Activated naive CD8-positive, alpha-beta T cell treated with anti-CD3 and anti-CD28 coated beads for 36 hours (primary cell): Measurements from ENCODE around the gene GALNT6. TPM values are rescaled to one million over a fixed set of nuclear protein-coding genes. Genes with fewer than 3 reads are reported as not detected.

Experiments used
- DNase-seq: peaks from one replicate; pipeline ENCODE4 v3.0.0; 2021
- H3K27ac Mint-ChIP-seq: one replicate; pipeline ENCODE4 v1.8.0; 2022; ENCODE audit warnings: mild to moderate bottlenecking, moderate library complexity, mixed read lengths
- H3K27me3 Mint-ChIP-seq: one replicate; pipeline ENCODE4 v1.8.0; 2022; ENCODE audit warnings: mild to moderate bottlenecking, mixed read lengths
- H3K36me3 Mint-ChIP-seq: one replicate; pipeline ENCODE4 v1.8.0; 2021; ENCODE audit warnings: mild to moderate bottlenecking, mixed read lengths
- H3K4me1 Mint-ChIP-seq: one replicate; pipeline ENCODE4 v1.8.0; 2021; ENCODE audit warnings: mixed read lengths
- H3K4me3 Mint-ChIP-seq: one replicate; pipeline ENCODE4 v1.8.0; 2022; ENCODE audit warnings: mild to moderate bottlenecking, moderate library complexity, mixed read lengths
- H3K9me3 Mint-ChIP-seq: one replicate; pipeline ENCODE4 v1.8.0; 2022; ENCODE audit warnings: mixed read lengths
- total RNA-seq, 2 experiments: library from RNA; stranded (reverse); gene quantifications; one replicate each; pipeline ENCODE4 v1.2.3, GENCODE V29; 2021

GALNT6 gene
- total RNA-seq, 2 experiments from 2014 or later = 19.0 to 19.9 TPM

DNA sequence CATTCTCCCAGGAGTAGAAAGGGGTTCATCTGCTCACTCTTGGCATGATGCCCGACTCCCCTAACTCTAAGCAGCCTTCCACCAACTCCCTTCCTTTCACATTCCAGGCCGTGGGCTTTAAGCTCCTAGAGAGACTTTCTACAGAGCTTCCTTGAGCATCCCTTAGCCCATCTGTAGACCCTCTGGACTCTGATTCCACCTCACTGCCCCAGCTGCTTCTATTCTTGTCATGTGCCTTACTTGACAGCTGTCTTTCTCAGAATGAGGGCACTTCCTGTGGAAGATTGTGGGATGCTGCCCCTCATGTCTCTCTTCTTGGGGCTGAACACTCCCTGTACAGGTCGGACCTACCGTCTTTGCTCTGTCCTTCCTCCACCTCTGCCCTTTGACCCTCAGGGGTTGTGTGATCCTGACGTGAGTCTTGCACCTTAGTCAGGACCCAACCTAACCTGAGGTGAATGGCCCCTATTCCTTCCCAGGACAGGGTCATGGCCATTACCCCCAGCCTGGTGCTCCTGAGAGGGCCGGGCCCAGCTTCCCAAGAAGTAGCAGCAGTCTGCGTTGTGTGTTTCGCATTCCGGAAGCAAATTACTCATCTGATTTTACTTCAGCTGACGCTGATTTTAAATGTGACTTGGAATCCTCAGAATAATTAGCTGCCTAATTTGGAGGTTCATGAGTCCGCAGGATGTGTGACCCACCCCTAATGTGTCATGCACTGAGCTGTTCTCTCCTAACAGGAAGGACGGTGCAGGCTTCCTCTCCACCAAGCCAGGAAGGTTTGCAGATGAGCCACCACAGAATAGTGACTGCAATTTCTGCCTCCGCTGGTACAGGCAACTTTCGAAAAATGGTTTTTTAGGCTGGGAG is 2.7 kb upstream of the GALNT6 start:
- H3K9me3 Mint-ChIP-seq = no peaks in the 10 kb centered on the region

DNA sequence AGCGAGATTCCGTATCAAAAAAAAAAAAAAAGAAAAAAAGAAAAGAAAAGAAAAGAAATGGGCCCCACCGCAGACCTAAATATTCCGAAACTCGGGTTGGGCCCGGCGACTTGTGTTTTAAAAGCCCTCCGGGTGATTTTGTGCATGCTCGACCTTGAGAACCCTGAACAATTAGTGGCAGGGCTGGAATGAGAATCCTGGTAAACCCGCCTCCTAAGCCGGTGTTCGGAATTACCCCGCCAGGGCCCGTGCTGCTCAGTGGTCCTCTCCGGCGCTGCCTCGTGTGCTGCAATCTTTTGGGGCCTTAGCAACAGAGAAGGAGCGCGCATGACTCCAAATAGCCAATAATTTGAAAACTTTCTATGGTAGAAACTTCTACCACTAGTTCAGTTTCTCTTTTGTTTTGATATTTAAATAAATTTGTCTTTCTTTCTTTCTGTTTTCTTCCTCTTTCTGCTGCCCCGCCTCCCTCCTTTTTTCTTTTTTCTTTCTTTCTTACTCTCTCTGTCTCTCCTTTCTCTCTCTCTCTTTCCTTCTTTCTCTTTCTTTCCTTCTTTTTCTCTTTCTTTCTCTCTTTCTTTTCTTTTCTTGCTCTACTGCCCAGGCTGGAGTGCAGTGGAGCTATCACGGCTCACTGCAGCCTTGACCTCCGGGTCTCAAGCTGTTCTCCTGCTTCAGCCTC is 1.5 kb upstream of the GALNT6 start:
- DNase-seq = peak; percentile 59
- H3K4me1 Mint-ChIP-seq = peaks cover 71% of the 10 kb centered on the region
- H3K27me3 Mint-ChIP-seq = no peaks in the 10 kb centered on the region

More for the DNA sequence above, 2.7 kb upstream of the GALNT6 start:
- Mint-ChIP-seq H3K27ac (peak overlapping the region; percentile 85), H3K4me3 (peak overlapping the region; percentile 69), H3K4me1 (peaks cover 60% of the 10 kb centered on the region), H3K36me3 (peaks cover 5% of the 10 kb centered on the region), H3K27me3 (no peaks in the 10 kb centered on the region)
- peak; percentile 57 for DNase-seq

DNA sequence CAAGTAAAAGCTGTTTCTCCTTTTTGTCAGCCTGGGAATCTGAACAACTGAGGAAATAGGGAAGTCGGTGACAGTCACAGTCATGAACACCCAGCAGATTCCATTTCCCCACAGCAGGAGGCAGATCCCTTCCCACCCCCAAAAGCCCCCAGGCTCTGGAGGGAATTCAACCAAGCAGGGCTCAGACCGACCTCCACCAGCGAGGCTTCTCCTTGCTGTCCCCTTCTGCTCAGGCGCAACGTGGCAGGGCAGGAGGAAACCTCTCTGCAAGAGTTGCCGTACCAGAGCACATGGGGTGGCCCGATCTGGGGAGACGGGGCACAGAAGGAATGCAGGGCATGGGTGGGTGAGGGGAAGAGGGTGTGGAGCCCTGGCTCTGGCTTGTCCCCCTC is 319 bp downstream of the GALNT6 start:
- Mint-ChIP-seq H3K4me1 (peaks cover 76% of the 10 kb centered on the region), H3K27ac (peak overlapping the region; percentile 84)
- DNase-seq = peak; percentile 41

More for the DNA sequence above, 1.5 kb upstream of the GALNT6 start:
- Mint-ChIP-seq H3K27ac (peak overlapping the region; percentile 76), H3K36me3 (peaks cover 9% of the 10 kb centered on the region), H3K4me3 (peak overlapping the region; percentile 82), H3K9me3 (no peaks in the 10 kb centered on the region)

DNA sequence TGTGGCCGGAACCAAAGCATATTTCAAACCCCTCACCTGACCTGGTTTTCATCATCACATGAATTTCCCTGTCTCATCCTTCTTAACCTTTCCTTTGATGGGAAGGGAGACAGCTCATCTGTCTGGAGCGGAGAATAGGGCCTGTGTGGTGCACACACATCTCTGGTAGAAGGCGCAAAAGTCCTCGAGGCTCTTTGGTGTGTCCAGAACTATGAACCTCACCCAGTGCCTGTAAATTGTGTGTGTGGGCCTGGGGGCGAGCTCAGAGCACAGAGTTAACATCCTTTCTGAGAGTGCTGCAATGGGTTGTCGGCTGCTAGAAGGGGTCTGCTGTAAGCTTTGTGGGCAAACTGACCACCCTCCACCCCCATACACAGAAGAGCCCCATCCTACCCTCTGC is 749 bp downstream of the GALNT6 start:
- Mint-ChIP-seq H3K27ac (peak overlapping the region; percentile 84), H3K9me3 (no peaks in the 10 kb centered on the region), H3K36me3 (peaks cover 13% of the 10 kb centered on the region), H3K4me3 (peak overlapping the region; percentile 89), H3K27me3 (no peaks in the 10 kb centered on the region), H3K4me1 (peaks cover 72% of the 10 kb centered on the region)
- no peak for DNase-seq

More for the DNA sequence above, 319 bp downstream of the GALNT6 start:
- no peaks in the 10 kb centered on the region for H3K27me3 Mint-ChIP-seq
- H3K9me3 Mint-ChIP-seq = no peaks in the 10 kb centered on the region
- H3K36me3 Mint-ChIP-seq = peaks cover 11% of the 10 kb centered on the region
- peak overlapping the region; percentile 89 for H3K4me3 Mint-ChIP-seq

DNA sequence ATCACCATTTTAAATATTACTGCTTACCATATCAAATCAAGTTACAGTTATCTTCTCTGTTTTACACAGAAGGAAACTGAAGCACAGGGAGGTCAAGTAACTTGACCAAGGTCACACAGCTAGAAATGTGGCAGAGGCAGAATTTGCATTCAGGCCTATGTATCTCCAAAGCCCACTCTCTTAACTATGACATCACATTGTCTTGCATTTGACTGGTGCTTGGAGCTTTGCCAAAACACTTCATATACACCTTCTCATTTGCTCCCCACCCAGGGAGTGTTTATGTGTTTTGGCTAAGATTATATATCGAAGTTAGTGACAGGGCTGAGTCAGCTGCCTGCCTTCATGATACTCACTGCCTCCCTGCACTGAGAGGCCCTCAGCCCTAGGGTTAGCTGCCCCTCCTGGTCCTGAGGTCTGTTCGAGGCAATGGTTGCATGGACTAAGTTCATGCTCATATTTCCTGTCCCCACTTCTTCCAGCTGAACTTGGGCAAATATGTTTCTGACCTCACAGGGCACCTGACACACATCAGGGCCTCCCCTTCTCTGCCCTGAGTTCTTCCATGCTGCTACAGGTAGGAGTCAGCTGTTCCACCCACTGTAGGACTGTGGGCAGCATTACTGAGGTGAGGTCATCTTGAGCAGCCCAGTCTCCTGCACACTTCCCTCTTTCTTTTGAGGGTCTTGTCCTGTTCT is 1.8 kb downstream of the GALNT6 start:
- Mint-ChIP-seq H3K27me3 (no peaks in the 10 kb centered on the region), H3K9me3 (no peaks in the 10 kb centered on the region), H3K36me3 (peaks cover 13% of the 10 kb centered on the region), H3K27ac (no peak overlapping the region), H3K4me1 (peaks cover 62% of the 10 kb centered on the region), H3K4me3 (no peak overlapping the region)
- no peak for DNase-seq

DNA sequence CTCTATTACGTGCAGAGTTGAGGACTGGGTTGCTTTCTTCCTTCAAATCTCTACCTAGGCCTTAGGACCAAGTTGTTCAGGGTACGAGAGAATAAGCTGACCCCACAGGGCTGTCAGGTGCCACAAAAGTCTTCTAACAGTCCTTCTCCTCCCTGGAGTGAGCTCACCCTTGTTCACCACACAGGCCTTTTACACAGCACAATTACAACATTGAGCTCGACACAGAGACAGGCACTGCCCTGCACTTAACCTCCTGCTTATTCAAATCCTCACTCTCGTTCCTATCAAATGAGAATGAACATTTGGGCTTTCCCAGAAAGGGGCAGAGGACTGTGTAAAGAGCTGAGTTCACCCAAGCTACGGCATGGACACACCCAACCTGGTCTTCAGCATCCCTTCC is 2.4 kb downstream of the GALNT6 start:
- Mint-ChIP-seq H3K4me3 (no peak overlapping the region), H3K4me1 (peaks cover 61% of the 10 kb centered on the region), H3K27ac (no peak overlapping the region), H3K27me3 (no peaks in the 10 kb centered on the region), H3K9me3 (no peaks in the 10 kb centered on the region), H3K36me3 (peaks cover 16% of the 10 kb centered on the region)
- DNase-seq = no peak

DNA sequence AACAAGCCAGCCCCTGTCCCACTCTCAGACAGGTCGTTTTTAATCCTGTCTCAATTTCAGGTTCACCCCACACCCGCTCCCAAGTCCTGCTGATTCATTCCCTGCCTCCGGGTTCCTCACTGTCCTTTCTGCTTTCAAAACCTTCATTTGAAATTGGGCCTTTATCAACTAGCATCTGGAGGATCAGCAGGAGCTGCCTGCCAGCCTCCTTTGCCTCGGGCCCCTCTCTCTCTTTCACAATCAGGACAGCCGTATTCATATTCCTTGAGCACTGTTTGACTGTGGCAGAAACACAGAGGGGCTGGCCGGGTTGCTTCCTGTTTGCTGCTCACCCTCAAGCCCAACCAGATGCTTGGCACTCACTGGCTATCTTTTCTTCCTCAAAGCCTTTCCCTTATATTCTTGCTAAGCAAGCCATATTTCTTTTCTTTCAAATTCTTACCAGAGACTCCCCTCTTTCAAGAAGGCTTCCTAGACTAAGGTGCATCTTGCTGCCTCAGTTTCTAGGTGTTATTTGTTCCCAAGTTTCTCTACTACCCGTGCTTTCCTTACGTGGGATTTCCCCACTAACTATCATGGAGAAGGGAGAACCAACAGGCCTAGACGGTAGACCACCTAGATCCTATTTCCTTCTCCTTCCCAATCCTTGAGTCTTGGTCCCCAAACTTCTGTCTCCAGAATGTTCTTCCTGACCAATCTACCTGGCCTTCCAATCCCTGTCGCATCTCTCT is 3.0 kb downstream of the GALNT6 start:
- DNase-seq = no peak
- no peak overlapping the region for H3K4me3 Mint-ChIP-seq
- H3K27ac Mint-ChIP-seq = no peak overlapping the region
- peaks cover 19% of the 10 kb centered on the region for H3K36me3 Mint-ChIP-seq
- no peaks in the 10 kb centered on the region for H3K27me3 Mint-ChIP-seq
- H3K9me3 Mint-ChIP-seq = no peaks in the 10 kb centered on the region
- peaks cover 61% of the 10 kb centered on the region for H3K4me1 Mint-ChIP-seq

DNA sequence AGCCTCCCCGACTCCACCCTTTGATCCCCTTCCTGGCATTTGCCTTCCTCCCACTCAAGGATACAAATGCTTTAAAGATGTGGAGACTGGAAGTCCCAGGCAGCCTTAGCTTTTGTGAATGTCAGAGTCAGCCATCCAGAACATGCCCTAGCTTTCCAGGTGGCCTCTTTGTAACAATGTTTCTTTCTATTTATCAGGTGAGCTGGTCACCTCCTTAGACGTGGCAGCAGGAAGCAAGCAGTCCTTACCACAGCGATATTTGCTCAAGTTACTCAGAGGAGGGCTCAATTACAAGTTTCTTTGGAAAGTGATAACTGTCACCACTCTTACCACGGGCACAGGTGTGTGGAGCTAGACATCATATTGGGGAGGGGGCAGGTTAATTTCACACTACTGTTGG is 4.9 kb downstream of the GALNT6 start:
- no peak for DNase-seq
- Mint-ChIP-seq H3K4me1 (peaks cover 66% of the 10 kb centered on the region), H3K9me3 (no peaks in the 10 kb centered on the region), H3K27ac (no peak overlapping the region), H3K4me3 (no peak overlapping the region), H3K27me3 (no peaks in the 10 kb centered on the region), H3K36me3 (peaks cover 32% of the 10 kb centered on the region)

DNA sequence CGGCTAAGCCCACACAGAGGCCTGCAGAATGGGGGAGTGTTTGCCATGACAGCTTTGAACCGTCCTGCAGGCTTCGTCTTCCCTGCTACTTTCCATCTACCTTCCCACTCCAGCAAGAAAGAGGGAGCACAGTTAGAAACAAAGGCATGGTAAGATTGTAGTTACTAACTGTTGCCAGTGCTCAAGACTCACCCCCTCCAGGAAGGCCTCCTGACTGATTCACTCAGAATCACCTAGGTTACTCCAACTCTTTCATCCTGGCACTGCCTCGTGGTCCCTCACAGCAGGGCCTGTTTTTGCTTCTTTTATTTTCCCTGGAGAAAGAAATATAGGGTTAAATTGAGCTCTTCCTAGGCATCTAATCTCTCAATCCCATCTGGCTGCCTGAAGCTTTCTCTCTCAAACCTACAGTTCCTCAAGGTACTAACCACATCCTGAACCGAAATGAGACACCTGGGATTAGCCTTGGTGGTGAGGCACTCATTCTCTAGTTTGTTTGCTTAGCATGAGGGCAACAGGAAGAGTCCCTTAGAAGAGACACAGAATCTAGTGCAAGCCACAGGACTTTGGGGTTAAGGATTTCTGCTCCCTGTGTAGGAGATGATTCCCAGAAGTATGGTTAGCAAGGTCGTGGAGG is 7.8 kb downstream of the GALNT6 start:
- Mint-ChIP-seq H3K27ac (peak overlapping the region; percentile 28), H3K4me3 (no peak overlapping the region), H3K4me1 (peaks cover 44% of the 10 kb centered on the region), H3K9me3 (no peaks in the 10 kb centered on the region), H3K27me3 (no peaks in the 10 kb centered on the region), H3K36me3 (peaks cover 44% of the 10 kb centered on the region)
- no peak for DNase-seq

DNA sequence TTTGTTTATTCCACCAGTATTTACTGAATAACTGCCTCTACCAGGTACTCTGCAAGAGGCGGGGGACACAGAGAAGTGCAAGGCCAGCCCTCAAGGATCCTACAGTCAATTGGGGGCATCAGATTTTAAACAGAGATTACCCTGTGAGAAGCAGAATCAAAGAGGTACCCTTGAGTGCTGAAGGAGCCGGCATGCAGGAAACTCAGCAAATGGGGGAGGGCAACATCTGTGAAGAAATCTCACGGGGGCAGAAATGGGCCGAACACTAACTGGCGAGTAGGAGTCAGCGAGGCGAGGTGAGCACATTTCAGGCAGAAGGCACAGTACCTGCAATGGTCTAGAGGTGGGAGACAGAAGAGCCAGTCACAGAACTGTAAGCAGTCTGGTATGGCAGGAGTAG is 9.0 kb downstream of the GALNT6 start:
- H3K4me1 Mint-ChIP-seq = peaks cover 34% of the 10 kb centered on the region
- H3K4me3 Mint-ChIP-seq = no peak overlapping the region
- peaks cover 48% of the 10 kb centered on the region for H3K36me3 Mint-ChIP-seq

DNA sequence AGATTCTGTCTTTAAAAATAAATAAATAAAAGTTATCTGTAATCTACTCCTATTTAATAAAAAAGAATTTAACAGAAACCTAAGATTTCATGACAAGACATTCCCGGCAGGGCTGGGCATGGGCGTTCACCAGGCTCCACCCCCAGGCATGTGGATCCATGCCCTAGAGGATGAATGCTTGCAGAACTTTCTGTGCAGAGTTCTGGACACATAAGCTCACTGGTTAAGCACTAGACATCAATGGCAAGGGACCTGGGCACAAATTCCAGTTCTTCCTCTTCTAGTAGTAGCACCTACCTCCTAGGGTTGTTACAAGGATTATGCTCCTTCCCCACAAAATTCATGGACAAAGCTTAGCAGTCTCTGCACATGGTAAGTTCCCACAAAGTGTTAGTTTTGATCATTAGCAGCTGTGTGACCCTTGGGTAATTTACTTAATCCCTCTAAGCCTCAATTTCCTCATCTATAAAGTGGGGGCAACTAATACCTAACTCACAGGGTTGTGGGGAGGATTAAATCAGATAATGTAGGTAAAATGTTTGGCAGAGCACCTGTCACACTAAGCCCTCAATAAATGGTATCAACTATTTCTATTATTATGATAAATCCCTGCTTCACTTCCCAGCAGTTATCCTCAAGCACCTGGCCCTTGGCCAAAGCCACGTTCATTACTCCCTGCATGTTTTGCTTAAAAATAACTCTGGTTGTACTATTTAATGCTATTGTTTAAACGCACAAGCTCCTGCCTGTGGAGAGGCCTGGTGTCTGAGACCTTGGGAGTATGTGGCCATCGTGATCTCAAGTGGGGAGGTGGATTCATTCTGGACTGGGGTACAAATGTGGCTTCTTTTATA is 9.8 kb downstream of the GALNT6 start:
- no peak for DNase-seq
- Mint-ChIP-seq H3K27me3 (no peaks in the 10 kb centered on the region), H3K4me1 (peaks cover 32% of the 10 kb centered on the region), H3K36me3 (peaks cover 52% of the 10 kb centered on the region), H3K4me3 (no peak overlapping the region), H3K9me3 (no peaks in the 10 kb centered on the region), H3K27ac (no peak overlapping the region)

More for the DNA sequence above, 9.0 kb downstream of the GALNT6 start:
- Mint-ChIP-seq H3K27me3 (no peaks in the 10 kb centered on the region), H3K9me3 (no peaks in the 10 kb centered on the region), H3K27ac (no peak overlapping the region)
- no peak for DNase-seq

DNA sequence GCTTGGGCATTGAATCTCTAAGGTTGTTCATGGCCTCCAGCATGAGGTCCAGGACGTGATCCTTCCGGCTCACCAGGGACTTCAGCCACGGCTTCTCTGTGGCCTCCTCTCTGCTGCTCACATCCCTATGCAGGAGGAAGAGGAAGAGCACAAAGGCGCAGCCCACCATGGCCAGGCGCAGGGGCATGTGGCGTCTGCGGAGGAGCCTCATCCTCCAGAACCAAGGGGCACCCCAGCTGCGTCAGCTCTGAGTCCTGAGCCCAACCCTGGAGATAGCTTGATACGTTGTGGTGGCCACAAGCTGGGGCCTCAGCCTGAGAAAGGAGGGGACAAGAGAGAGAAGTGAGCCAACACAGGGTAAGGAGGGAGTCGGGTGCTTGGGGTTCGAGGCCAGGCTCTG is 11.6 kb downstream of the GALNT6 start:
- Mint-ChIP-seq H3K4me3 (no peak overlapping the region), H3K27me3 (no peaks in the 10 kb centered on the region), H3K27ac (no peak overlapping the region), H3K36me3 (peaks cover 61% of the 10 kb centered on the region), H3K9me3 (no peaks in the 10 kb centered on the region), H3K4me1 (peaks cover 32% of the 10 kb centered on the region)
- DNase-seq = no peak

DNA sequence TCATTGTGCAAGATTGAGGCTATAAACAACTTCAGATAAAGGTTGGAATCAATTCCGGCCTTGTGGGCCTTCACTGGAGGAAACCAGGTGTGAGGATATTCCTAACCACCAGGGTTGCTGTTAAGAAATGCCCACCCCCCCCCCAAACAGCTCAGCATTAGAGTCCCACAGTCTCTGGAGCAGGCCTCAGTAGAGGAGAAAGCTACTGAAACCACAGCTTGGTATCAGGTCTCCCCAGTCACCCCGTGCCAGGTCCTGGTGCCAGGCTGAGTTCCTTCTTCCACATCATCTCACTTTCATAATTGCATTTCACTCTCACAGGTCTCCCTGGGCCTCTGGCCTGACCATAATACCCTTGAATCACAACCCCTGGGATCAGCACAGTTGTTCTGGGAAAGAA is 12.5 kb downstream of the GALNT6 start:
- H3K9me3 Mint-ChIP-seq = no peaks in the 10 kb centered on the region
- H3K27ac Mint-ChIP-seq = no peak overlapping the region
- peaks cover 57% of the 10 kb centered on the region for H3K36me3 Mint-ChIP-seq
- no peak for DNase-seq
- no peaks in the 10 kb centered on the region for H3K27me3 Mint-ChIP-seq
- peaks cover 25% of the 10 kb centered on the region for H3K4me1 Mint-ChIP-seq
- H3K4me3 Mint-ChIP-seq = no peak overlapping the region
